Suprapubic skin (tissue), 4 donors: Measurements from ENCODE around the gene NNT. TPM values are rescaled to one million over a fixed set of nuclear protein-coding genes. Genes with fewer than 3 reads are reported as not detected.

Experiments used
- DNase-seq, 2 donors: peaks; one replicate each; pipeline ENCODE4 v3.0.0-alpha.2; 2019; ENCODE audit warnings: low spot score in 2 of 2
- H3K27ac ChIP-seq: fragments of 200-600 bp; sonication (generic); one replicate; pipeline ENCODE4 v1.5.1; 2019
- H3K27me3 ChIP-seq: fragments of 200-600 bp; sonication (generic); one replicate; pipeline ENCODE4 v1.5.1; 2019
- H3K36me3 ChIP-seq: fragments of 200-600 bp; sonication (generic); one replicate; pipeline ENCODE4 v1.5.1; 2019
- H3K4me1 ChIP-seq: fragments of 200-600 bp; sonication (generic); one replicate; pipeline ENCODE4 v1.5.1; 2019
- H3K4me3 ChIP-seq: fragments of 200-600 bp; sonication (generic); one replicate; pipeline ENCODE4 v1.5.1; 2019; ENCODE audit warnings: mild to moderate bottlenecking
- H3K9me3 ChIP-seq: fragments of 200-600 bp; sonication (generic); one replicate; pipeline ENCODE4 v1.5.1; 2019
- EP300 ChIP-seq: sonication (generic); formaldehyde crosslinking; IDR thresholded peaks from one replicate; pipeline ENCODE4 v1.6.1; 2017; ENCODE audit warnings: antibody characterized with exemption
- POLR2A ChIP-seq, 2 donors: fragments of 450-650 bp; IDR thresholded peaks; one replicate each; pipeline ENCODE4 v1.6.1; 2017; ENCODE audit warnings: antibody characterized with exemption in 2 of 2, mild to moderate bottlenecking in 2 of 2, moderate library complexity in 2 of 2
- POLR2AphosphoS5 ChIP-seq, 3 donors: sonication (generic); formaldehyde crosslinking; IDR thresholded peaks; one replicate each; pipeline ENCODE4 v1.6.1; 2017; ENCODE audit warnings: antibody characterized with exemption in 3 of 3
- WGBS: methylation state at CpG from one replicate; pipeline ENCODE4 v1.1.5; 2018; 5-methylcytosine and 5-hydroxymethylcytosine counted together
- total RNA-seq, 4 donors: library from RNA; depleted of rRNA; stranded (reverse); fragments of >200 nt; gene quantifications; one replicate each; pipeline ENCODE4 v1.1.0, GENCODE V29; 2016
- TF ChIP-seq, protein P1 (sequence below), 2 donors: fragments of 200-600 bp in 1 of 2; fragments of 450-650 bp in 1 of 2; sonication (generic) in 1 of 2; IDR thresholded peaks; one replicate each; pipeline ENCODE4 v1.5.1; 2016 to 2019; ENCODE audit warnings: antibody characterized with exemption in 2 of 2, mild to moderate bottlenecking in 1 of 2, moderate library complexity in 1 of 2

The NNT gene
- total RNA-seq, 4 donors from 2014 or later: 23.9 to 38.3 (median 32.7) TPM

DNA sequence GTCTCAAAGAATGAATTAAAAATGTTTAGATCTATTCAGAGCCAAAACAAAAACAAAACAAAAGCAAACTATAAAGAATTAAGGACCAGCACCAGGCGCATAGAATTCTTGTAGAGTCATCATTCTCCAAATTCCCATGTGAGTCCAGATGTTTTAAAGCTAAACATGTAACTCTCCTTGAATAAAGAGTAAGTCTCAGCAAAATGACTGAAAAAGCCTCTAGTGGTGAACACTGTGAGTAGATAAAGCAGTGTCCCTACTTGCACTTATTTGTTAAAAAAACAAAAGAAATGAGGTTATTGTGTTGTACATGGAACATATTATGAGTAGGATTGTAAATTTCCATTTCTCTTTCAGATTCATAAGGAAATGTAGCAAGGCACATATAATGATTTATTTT is 44.0 kb downstream of the NNT start:
- Histone ChIP-seq H3K4me3 (no peak overlapping the region), H3K36me3 (peaks cover 64% of the 10 kb centered on the region), H3K9me3 (no peaks in the 10 kb centered on the region), H3K4me1 (peaks cover 15% of the 10 kb centered on the region), H3K27me3 (no peaks in the 10 kb centered on the region), H3K27ac (no peak overlapping the region)
- WGBS: 84% methylated on average over 1 of the region's 1 CpG
- no peak for DNase-seq
- TF ChIP-seq, protein P1, sequence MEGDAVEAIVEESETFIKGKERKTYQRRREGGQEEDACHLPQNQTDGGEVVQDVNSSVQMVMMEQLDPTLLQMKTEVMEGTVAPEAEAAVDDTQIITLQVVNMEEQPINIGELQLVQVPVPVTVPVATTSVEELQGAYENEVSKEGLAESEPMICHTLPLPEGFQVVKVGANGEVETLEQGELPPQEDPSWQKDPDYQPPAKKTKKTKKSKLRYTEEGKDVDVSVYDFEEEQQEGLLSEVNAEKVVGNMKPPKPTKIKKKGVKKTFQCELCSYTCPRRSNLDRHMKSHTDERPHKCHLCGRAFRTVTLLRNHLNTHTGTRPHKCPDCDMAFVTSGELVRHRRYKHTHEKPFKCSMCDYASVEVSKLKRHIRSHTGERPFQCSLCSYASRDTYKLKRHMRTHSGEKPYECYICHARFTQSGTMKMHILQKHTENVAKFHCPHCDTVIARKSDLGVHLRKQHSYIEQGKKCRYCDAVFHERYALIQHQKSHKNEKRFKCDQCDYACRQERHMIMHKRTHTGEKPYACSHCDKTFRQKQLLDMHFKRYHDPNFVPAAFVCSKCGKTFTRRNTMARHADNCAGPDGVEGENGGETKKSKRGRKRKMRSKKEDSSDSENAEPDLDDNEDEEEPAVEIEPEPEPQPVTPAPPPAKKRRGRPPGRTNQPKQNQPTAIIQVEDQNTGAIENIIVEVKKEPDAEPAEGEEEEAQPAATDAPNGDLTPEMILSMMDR (IDR thresholded peaks at IDR 0.05): no peak
- TF ChIP-seq EP300 (no peak), POLR2A (IDR thresholded peaks at IDR 0.05) (no peak), POLR2AphosphoS5 (IDR thresholded peaks at IDR 0.05) (no peak)

DNA sequence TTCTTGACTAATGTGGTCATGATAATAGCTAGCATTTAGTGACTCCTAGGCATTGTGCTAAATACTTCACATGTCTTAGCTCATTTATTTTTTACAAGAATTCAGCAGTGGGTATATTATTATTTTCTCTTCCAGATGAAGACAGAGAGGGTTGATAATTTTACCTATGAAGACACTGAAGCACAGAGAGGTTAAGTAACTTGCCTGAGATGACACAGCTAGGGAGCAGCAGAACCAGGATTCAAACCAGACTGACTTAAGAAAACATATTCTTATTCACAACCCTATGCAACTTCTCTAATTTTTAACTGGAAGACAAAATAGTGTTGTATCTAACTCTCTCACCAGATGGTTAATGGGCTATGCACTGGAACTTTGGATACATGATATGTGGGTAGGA is 44.8 kb downstream of the NNT start:
- no peak overlapping the region for H3K27ac ChIP-seq
- no peaks in the 10 kb centered on the region for H3K9me3 ChIP-seq
- peaks cover 13% of the 10 kb centered on the region for H3K4me1 ChIP-seq
- TF ChIP-seq EP300: no peak
- TF ChIP-seq POLR2AphosphoS5 (IDR thresholded peaks at IDR 0.05): no peak
- TF ChIP-seq, protein P1 (IDR thresholded peaks at IDR 0.05): no peak
- TF ChIP-seq POLR2A (IDR thresholded peaks at IDR 0.05): no peak
- no peaks in the 10 kb centered on the region for H3K27me3 ChIP-seq
- peaks cover 71% of the 10 kb centered on the region for H3K36me3 ChIP-seq
- no peak for DNase-seq
- H3K4me3 ChIP-seq: no peak overlapping the region

DNA sequence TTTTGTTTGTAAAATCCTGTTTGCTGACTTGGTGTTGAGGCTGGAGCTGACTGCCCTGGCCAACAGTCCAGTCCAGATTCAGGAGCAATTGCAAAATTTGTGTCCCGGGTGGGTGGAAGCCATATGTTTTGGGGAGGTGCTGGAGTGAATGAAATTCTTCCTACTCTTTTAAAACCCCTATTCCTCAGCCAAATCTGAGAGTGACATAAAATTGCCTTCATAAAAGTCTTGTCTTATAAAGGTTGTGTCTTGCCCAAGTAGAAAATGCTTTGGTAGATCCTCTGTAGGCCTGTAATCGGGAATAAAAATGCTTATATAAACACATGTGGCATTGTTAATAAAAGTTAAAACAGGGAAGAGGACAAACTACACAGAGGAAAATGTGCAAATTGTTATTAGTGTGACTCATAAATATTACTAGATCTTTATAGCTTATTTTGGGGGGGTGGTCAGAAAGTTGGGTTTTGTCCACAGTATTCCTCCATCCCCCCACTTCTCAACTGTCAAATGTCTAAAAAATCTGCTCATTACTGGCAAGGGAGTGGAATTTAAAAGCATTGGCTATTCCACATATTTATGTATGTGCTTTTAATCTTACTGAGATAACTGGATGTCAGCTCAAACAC is 45.6 kb downstream of the NNT start:
- no peak for DNase-seq
- Histone ChIP-seq H3K9me3 (no peaks in the 10 kb centered on the region), H3K36me3 (peaks cover 79% of the 10 kb centered on the region), H3K4me1 (peaks cover 13% of the 10 kb centered on the region), H3K27ac (peak overlapping the region; percentile 67), H3K27me3 (no peaks in the 10 kb centered on the region), H3K4me3 (no peak overlapping the region)
- 64% methylated on average over 2 of the region's 2 CpGs for WGBS
- TF ChIP-seq POLR2AphosphoS5 (IDR thresholded peaks at IDR 0.05) (no peak), POLR2A (IDR thresholded peaks at IDR 0.05) (no peak), EP300 (no peak)
- TF ChIP-seq, protein P1 (IDR thresholded peaks at IDR 0.05): no peak

DNA sequence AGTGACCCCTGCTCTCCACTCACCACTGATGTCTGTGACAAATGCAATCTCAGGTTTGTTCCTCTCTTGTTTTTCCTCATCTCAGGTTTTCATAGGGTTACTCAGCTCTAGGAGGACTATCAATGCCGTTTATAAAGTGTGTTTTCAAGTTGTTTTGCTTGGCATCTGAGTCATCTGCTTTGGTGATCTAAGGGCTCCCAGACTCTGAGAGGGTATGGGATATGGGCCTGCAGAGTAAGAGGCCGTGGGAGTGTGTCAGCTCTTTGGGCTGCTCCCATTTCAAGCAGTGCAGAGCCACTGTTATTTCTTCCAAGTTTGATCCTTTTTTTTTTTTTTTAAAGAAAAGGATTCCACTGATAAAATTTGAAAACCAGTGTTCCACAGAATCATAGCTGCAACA is 46.3 kb downstream of the NNT start:
- peaks cover 13% of the 10 kb centered on the region for H3K4me1 ChIP-seq
- H3K27ac ChIP-seq: peak overlapping the region; percentile 67
- no peak for DNase-seq
- 66% methylated on average over 2 of the region's 2 CpGs for WGBS
- no peaks in the 10 kb centered on the region for H3K9me3 ChIP-seq
- H3K4me3 ChIP-seq: no peak overlapping the region
- H3K27me3 ChIP-seq: no peaks in the 10 kb centered on the region
- no peak for TF ChIP-seq POLR2A (IDR thresholded peaks at IDR 0.05)
- TF ChIP-seq EP300: no peak
- no peak for TF ChIP-seq POLR2AphosphoS5 (IDR thresholded peaks at IDR 0.05)
- TF ChIP-seq, protein P1 (IDR thresholded peaks at IDR 0.05): no peak
- peaks cover 86% of the 10 kb centered on the region for H3K36me3 ChIP-seq

DNA sequence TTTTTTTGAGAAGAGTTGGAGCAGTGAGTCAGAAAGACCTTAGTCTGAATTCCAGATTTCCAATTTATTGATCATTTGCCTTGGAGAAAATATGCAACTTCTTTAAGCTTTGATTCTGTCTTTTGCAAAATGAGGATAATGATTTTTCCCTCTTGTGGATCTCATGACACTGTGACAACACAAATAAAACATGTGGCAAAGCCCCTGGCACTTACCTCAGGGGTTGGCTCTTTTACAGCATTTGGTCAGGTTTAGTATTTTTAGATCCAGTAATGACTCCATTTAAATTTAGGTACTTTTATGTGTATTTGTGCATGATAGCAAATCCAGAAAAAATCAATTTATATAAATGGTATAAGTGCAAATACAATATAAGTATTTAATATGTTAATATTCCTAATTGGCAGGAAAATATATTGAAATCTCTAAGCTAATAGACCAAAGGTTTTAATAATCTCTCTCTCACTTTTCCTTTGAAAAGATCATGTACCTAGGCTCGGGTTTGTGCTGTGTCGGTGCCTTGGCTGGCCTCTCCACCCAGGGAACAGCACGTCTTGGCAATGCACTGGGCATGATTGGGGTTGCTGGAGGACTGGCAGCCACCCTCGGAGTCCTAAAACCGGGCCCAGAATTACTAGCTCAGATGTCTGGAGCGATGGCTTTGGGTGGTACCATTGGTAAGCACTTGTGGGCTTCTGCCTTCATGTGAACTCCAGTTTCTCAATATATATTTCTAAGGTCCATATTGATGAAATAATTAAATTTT is 49.7 kb downstream of the NNT start:
- 96% methylated on average over 6 of the region's 6 CpGs for WGBS
- peaks cover 13% of the 10 kb centered on the region for H3K4me1 ChIP-seq
- H3K27ac ChIP-seq: no peak overlapping the region
- H3K4me3 ChIP-seq: no peak overlapping the region
- TF ChIP-seq, protein P1 (IDR thresholded peaks at IDR 0.05): no peak
- TF ChIP-seq EP300 (no peak), POLR2AphosphoS5 (IDR thresholded peaks at IDR 0.05) (no peak), POLR2A (IDR thresholded peaks at IDR 0.05) (no peak)
- H3K27me3 ChIP-seq: no peaks in the 10 kb centered on the region
- no peak for DNase-seq
- H3K9me3 ChIP-seq: no peaks in the 10 kb centered on the region
- H3K36me3 ChIP-seq: peaks cover 91% of the 10 kb centered on the region
